Left renal cortex interstitium (tissue), 4 donors: ENCODE data around the gene ARMS2. TPM values are rescaled to one million over a fixed set of nuclear protein-coding genes. Genes with fewer than 3 reads are reported as not detected.

Experiments
- DNase-seq, 4 donors: peaks; one replicate each; pipeline ENCODE4 v3.0.0-alpha.2; 2013; ENCODE audit warnings: low read depth in 4 of 4, low spot score in 2 of 4, missing footprints in 1 of 4
- polyA plus RNA-seq, 4 donors: library from polyadenylated mRNA; unstranded; fragments of 120-200 nt; gene quantifications; one replicate each; pipeline ENCODE4 v1.2.1, GENCODE V29; 2013; ENCODE audit not compliant: insufficient read length in 4 of 4

Gene ARMS2
- polyA plus RNA-seq, 4 donors: 0.22 to 0.36 (median 0.33) TPM; not detected in 1

GRCh38 chr10:122490786-122491680 is 36.6 kb downstream of the ARMS2 start:
- no peak for DNase-seq

- no peak for DNase-seq
Measured at GRCh38 chr10:122492006-122492405, 37.6 kb downstream of the ARMS2 start.

GRCh38 chr10:122492999-122493481 is 38.6 kb downstream of the ARMS2 start:
- no peak for DNase-seq

- no peak for DNase-seq
Measured at GRCh38 chr10:122493761-122494160, 39.3 kb downstream of the ARMS2 start.

- no peak for DNase-seq
Measured at GRCh38 chr10:122494173-122494820, 39.8 kb downstream of the ARMS2 start.

GRCh38 chr10:122494833-122495232 is 40.4 kb downstream of the ARMS2 start:
- no peak for DNase-seq

- DNase-seq: no peak
Measured at GRCh38 chr10:122495406-122496340, 41.2 kb downstream of the ARMS2 start.

- DNase-seq: no peak
Measured at GRCh38 chr10:122497241-122497640, 42.8 kb downstream of the ARMS2 start.

- no peak for DNase-seq
Measured at GRCh38 chr10:122498521-122498920, 44.1 kb downstream of the ARMS2 start.

- DNase-seq: no peak
Measured at GRCh38 chr10:122499012-122499411, 44.6 kb downstream of the ARMS2 start.

GRCh38 chr10:122499491-122499941 is 45.1 kb downstream of the ARMS2 start:
- no peak for DNase-seq

- no peak for DNase-seq
Measured at GRCh38 chr10:122500194-122500593, 45.7 kb downstream of the ARMS2 start.

GRCh38 chr10:122500726-122501125 is 46.3 kb downstream of the ARMS2 start:
- DNase-seq: no peak

- no peak for DNase-seq
Measured at GRCh38 chr10:122503012-122503411, 48.6 kb downstream of the ARMS2 start.

- no peak for DNase-seq
Measured at GRCh38 chr10:122503886-122504609, 49.6 kb downstream of the ARMS2 start.

GRCh38 chr10:122504610-122504950 is 50.1 kb downstream of the ARMS2 start:
- no peak for DNase-seq

GRCh38 chr10:122505011-122505410 is 50.6 kb downstream of the ARMS2 start:
- DNase-seq: no peak

GRCh38 chr10:122505885-122506645 is 51.6 kb downstream of the ARMS2 start:
- DNase-seq: no peak
